ENCODE measurements around the gene CPEB2.

- TF ChIP-seq CTCF (IDR thresholded peaks at IDR 0.05) (no peak), POLR2A (IDR thresholded peaks at IDR 0.05) (no peak)
Measured at GRCh38 chr4:15100380-15100779, 98.1 kb downstream of the CPEB2 start.
